ENCODE measurements around the gene ATXN2. TPM values are rescaled to one million over a fixed set of nuclear protein-coding genes. Genes with fewer than 3 reads are reported as not detected.
A peak's percentile ranks its signal among the peaks of the same experiment; 100 is the strongest.
"Not testable (repeated sequence)": the region's sequence is repeated elsewhere in the genome, so short reads cannot be mapped to it uniquely, and the experiment has no call there.

Gene ATXN2
- total and polyA plus RNA-seq, 4 donors, result 11.5 to 33.1 (median 22.1) TPM

GRCh38 chr12:111585690-111586089, 13.4 kb downstream of the ATXN2 start:
- TF ChIP-seq FOXA2 (IDR thresholded peaks at IDR 0.05), result no peak
- no peak overlapping the region for H3K4me3 ChIP-seq (ENCODE audit: low read depth in 1 of 3, low read length in 3 of 3)
- H3K9ac ChIP-seq (ENCODE audit: low read depth in 1 of 2, low read length in 2 of 2), result no peak overlapping the region
- H3K36me3 ChIP-seq (ENCODE audit: control insufficient read depth in 4 of 4, insufficient read depth in 3 of 4, low read depth in 1 of 4, low read length in 3 of 4), result no peaks in the 10 kb centered on the region
- H3K4me1 ChIP-seq (ENCODE audit: control insufficient read depth in 4 of 4, insufficient read depth in 4 of 4, low read length in 3 of 4), result peaks cover 3 to 30% (median 19%) of the 10 kb centered on the region in 4 donors
- H3K9me3 ChIP-seq (ENCODE audit: control insufficient read depth in 4 of 4, low read length in 3 of 4), result no peaks in the 10 kb centered on the region
- H3K27me3 ChIP-seq (ENCODE audit: control insufficient read depth in 4 of 4, insufficient read depth in 4 of 4, low read length in 3 of 4), result no peaks in the 10 kb centered on the region
- peak overlapping the region in 1 of 2 donors; percentile 18 for H3K27ac ChIP-seq (ENCODE audit: low read depth in 1 of 2, low read length in 2 of 2)
- no peak for DNase-seq (ENCODE audit: low spot score)
- WGBS, result 74% methylated on average over 5 of the region's 5 CpGs

- H3K27me3 ChIP-seq (ENCODE audit: control insufficient read depth in 4 of 4, insufficient read depth in 4 of 4, low read length in 3 of 4), result no peaks in the 10 kb centered on the region
- H3K4me1 ChIP-seq (ENCODE audit: control insufficient read depth in 4 of 4, insufficient read depth in 4 of 4, low read length in 3 of 4), result peaks cover 3 to 31% (median 19%) of the 10 kb centered on the region in 4 donors
- no peaks in the 10 kb centered on the region for H3K9me3 ChIP-seq (ENCODE audit: control insufficient read depth in 4 of 4, low read length in 3 of 4)
- H3K4me3 ChIP-seq (ENCODE audit: low read depth in 1 of 3, low read length in 3 of 3), result no peak overlapping the region
- no peaks in the 10 kb centered on the region for H3K36me3 ChIP-seq (ENCODE audit: control insufficient read depth in 4 of 4, insufficient read depth in 3 of 4, low read depth in 1 of 4, low read length in 3 of 4)
- DNase-seq (ENCODE audit: low spot score), result no peak
- no peak overlapping the region for H3K9ac ChIP-seq (ENCODE audit: low read depth in 1 of 2, low read length in 2 of 2)
- no peak for TF ChIP-seq SP1 (IDR thresholded peaks at IDR 0.05)
- no peak overlapping the region for H3K27ac ChIP-seq (ENCODE audit: low read depth in 1 of 2, low read length in 2 of 2)
- 67% methylated on average over 4 of the region's 4 CpGs for WGBS
These were observed 14.2 kb downstream of the ATXN2 start for GRCh38 chr12:111584959-111585358.

GRCh38 chr12:111583506-111583905, 15.6 kb downstream of the ATXN2 start:
- H3K27ac ChIP-seq (ENCODE audit: low read depth in 1 of 2, low read length in 2 of 2); H3K9ac ChIP-seq (ENCODE audit: low read depth in 1 of 2, low read length in 2 of 2); H3K27me3 ChIP-seq (ENCODE audit: control insufficient read depth in 4 of 4, insufficient read depth in 4 of 4, low read length in 3 of 4); H3K9me3 ChIP-seq (ENCODE audit: control insufficient read depth in 4 of 4, low read length in 3 of 4); H3K4me3 ChIP-seq (ENCODE audit: low read depth in 1 of 3, low read length in 3 of 3); DNase-seq (ENCODE audit: low spot score); H3K36me3 ChIP-seq (ENCODE audit: control insufficient read depth in 4 of 4, insufficient read depth in 3 of 4, low read depth in 1 of 4, low read length in 3 of 4): not testable (repeated sequence)
- peaks cover 5 to 39% (median 22%) of the 10 kb centered on the region in 4 donors for H3K4me1 ChIP-seq (ENCODE audit: control insufficient read depth in 4 of 4, insufficient read depth in 4 of 4, low read length in 3 of 4)
- 83% methylated on average over 6 of the region's 6 CpGs for WGBS

GRCh38 chr12:111582133-111582747, 16.9 kb downstream of the ATXN2 start:
- H3K36me3 ChIP-seq (ENCODE audit: control insufficient read depth in 4 of 4, insufficient read depth in 3 of 4, low read depth in 1 of 4, low read length in 3 of 4), result no peaks in the 10 kb centered on the region
- peaks cover 6 to 39% (median 25%) of the 10 kb centered on the region in 4 donors for H3K4me1 ChIP-seq (ENCODE audit: control insufficient read depth in 4 of 4, insufficient read depth in 4 of 4, low read length in 3 of 4)
- no peak overlapping the region for H3K9ac ChIP-seq (ENCODE audit: low read depth in 1 of 2, low read length in 2 of 2)
- DNase-seq (ENCODE audit: low spot score), result no peak
- H3K4me3 ChIP-seq (ENCODE audit: low read depth in 1 of 3, low read length in 3 of 3), result no peak overlapping the region
- no peaks in the 10 kb centered on the region for H3K9me3 ChIP-seq (ENCODE audit: control insufficient read depth in 4 of 4, low read length in 3 of 4)
- no peak for TF ChIP-seq HNF4A (conservative IDR thresholded peaks at IDR 0.05)
- TF ChIP-seq RAD21 (IDR thresholded peaks at IDR 0.05), result no peak
- TF ChIP-seq RXRA (IDR thresholded peaks at IDR 0.05), result no peak
- TF ChIP-seq HNF4G (IDR thresholded peaks at IDR 0.05), result no peak
- no peak for TF ChIP-seq TAF1 (conservative IDR thresholded peaks at IDR 0.05)
- TF ChIP-seq NR2F2 (IDR thresholded peaks at IDR 0.05), result no peak
- no peak for TF ChIP-seq MAX (IDR thresholded peaks at IDR 0.05)
- TF ChIP-seq, protein P1, sequence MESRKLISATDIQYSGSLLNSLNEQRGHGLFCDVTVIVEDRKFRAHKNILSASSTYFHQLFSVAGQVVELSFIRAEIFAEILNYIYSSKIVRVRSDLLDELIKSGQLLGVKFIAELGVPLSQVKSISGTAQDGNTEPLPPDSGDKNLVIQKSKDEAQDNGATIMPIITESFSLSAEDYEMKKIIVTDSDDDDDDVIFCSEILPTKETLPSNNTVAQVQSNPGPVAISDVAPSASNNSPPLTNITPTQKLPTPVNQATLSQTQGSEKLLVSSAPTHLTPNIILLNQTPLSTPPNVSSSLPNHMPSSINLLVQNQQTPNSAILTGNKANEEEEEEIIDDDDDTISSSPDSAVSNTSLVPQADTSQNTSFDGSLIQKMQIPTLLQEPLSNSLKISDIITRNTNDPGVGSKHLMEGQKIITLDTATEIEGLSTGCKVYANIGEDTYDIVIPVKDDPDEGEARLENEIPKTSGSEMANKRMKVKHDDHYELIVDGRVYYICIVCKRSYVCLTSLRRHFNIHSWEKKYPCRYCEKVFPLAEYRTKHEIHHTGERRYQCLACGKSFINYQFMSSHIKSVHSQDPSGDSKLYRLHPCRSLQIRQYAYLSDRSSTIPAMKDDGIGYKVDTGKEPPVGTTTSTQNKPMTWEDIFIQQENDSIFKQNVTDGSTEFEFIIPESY (IDR thresholded peaks at IDR 0.05), result no peak
- TF ChIP-seq ATF3 (IDR thresholded peaks at IDR 0.05), result no peak
- TF ChIP-seq FOXA1 (IDR thresholded peaks at IDR 0.05), result no peak
- TF ChIP-seq JUND (IDR thresholded peaks at IDR 0.05), result no peak
- H3K27ac ChIP-seq (ENCODE audit: low read depth in 1 of 2, low read length in 2 of 2), result no peak overlapping the region
- WGBS, result 95% methylated on average over 12 of the region's 12 CpGs
- no peaks in the 10 kb centered on the region for H3K27me3 ChIP-seq (ENCODE audit: control insufficient read depth in 4 of 4, insufficient read depth in 4 of 4, low read length in 3 of 4)

All from liver (tissue), 9 donors.